ENCODE results near the gene FOXL2.

Gene FOXL2

GRCh38 chr3:138945709-138946662 is 951 bp downstream of the FOXL2 start:
- no peak for DNase-seq (ENCODE audit: low read depth)

DNA sequence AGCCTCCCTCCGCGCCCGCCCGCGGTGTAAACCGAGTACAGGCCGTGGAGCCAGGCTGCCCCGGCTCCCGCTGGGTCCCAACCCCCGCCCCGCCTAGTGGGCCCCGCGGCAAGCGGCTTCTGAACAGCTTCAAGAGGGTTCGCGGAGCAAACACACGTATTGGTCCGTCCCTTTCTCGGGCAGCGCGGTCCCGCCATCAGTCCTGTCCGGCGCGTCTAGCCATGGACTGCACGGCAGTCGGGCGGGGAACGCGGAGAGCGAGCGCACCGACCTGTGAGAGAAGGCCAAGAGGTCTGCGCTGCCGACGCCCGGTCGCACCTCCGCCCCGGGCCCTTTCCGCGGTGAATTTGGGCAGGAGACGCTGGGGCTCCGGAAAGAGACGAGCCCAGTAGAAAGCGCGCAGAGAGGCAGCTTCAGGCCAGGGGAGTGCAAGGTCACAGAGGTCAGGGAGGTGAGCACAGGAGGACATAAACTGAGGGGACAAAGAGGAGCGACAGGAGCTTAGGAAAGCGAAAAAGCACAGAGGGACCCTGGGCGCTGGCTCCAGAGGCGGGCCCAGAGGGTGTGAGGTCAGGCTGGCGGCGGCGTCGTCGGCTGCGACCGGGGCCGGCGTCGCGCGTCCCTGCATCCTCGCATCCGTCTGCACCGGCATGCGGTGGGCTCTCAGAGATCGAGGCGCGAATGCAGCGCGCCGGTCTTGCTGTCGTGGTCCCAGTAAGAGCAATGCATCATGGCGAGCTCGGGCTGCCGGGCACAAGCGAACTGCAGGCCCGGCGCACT is 1.8 kb downstream of the FOXL2 start:
- DNase-seq (ENCODE audit: low read depth): no peak

- DNase-seq (ENCODE audit: low read depth): no peak
Observed at GRCh38 chr3:138944654-138944928, 2.3 kb downstream of the FOXL2 start.

- DNase-seq (ENCODE audit: low read depth): no peak
Observed at GRCh38 chr3:138943724-138944653, 2.9 kb downstream of the FOXL2 start.

DNA sequence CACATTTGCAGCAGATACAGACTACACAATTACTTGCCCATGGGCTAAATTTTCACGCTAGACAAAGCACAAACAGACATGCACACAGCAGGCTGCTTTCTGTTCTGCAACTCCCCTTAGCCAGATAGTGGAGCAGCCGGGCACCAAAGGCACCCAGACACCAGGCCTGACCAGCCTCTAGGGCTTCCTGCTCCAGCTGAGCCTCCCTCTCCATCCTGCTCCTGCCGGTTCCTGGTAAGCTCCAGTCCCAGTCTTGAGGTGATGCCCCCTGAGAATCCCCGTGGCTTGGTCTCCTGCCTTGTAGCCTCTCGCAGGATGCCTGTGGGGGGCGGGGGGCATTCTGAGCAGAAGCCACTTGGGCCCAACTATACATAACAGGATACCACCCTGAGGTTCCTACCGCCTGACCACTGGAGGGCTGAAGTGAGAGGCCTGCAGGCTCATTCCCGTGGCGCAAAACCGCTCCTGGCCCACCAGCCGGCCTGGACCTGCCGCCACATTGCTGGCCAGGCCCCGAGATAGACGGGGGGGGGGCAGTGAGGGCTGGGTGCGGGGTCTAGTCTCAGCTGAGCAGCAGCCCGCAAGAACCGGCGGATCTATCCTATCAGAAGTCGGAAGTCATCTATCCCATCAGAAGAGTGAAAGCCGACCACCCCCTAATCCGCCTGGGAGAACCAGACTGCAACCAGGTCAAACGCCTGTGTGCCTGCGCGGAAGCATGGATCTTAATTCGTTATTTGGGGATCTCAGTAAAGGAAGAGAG is 3.9 kb downstream of the FOXL2 start:
- DNase-seq (ENCODE audit: low read depth): no peak

- no peak for DNase-seq (ENCODE audit: low read depth)
Observed at GRCh38 chr3:138942271-138942670, 4.7 kb downstream of the FOXL2 start.

- DNase-seq (ENCODE audit: low read depth): peak; percentile 20
Observed at GRCh38 chr3:138941259-138941885, 5.6 kb downstream of the FOXL2 start.

GRCh38 chr3:138940446-138940845 is 6.5 kb downstream of the FOXL2 start:
- DNase-seq (ENCODE audit: low read depth): no peak

- DNase-seq (ENCODE audit: low read depth): no peak
Observed at GRCh38 chr3:138939561-138940241, 7.2 kb downstream of the FOXL2 start.

DNA sequence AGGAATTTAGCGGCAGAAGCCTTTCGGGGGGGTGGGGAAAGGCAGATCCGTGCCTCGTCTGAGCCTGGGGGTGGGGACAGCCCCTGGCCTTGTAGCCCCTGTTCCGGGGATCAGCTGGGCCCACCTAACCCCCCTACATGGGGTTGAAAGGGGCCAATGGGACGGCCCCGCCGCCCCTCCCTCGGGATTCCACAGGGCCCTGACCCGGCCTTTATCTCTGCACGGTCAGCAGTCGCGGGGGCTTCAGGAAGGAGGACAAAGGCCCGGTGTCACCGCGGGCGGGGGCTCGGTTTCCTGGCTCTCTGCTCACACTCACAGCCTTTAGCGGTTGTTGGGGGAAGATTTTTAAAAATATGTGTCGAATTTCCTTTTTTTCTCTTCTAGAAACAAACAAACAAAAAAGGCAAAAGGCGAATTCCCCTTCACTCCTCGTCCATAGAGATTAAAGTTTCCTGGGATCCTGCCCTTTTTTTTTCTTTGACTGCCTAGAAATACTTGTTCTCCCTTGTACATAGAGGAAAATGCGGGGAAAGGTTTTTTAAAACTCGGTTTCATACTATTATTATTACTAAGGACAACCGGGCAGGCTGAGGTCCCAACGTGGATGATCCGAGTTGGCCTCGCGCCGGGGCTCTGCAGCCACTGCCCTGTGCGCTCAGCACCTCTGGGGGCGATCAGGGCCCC is 7.9 kb downstream of the FOXL2 start:
- DNase-seq (ENCODE audit: low read depth): no peak

DNA sequence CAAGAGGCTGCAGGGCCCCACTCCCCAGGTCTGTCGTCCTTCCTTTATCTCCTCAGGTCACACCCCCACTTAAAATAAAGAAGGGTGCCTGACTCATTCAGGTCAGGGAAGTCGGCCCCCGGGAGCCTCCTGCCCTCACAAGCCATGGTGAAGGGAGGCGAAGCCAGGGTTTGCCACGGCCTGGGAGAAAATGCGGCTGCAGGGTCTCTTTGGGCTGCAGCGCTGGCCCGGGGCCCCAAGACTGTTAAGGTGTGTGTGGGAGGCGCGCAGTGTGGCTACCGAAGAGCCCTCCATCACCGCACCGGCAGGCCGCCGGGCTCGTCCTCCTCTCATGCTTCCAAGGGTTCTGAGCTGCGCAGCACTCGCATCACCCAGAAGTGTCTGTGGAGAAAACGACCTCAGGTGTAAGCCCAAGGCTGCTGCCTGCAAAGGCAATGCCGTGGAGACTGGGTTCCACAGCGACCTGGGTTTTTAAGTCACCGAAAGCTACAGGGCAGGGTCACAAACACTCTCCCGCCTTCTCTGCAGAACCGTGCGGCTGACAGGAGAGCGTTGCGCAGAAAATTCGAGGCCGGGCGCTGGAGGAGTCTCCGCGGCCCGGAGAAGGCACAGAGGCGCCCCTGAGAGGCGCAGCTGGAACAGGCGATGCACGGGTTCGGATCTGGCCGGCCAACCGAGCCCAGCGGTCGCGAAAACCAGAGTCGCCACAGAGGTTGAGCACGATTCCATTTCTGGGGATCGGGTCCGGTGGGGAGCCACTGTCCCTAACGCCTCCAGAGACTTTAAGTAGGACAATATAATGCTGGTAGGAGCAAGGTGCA is 8.7 kb downstream of the FOXL2 start:
- DNase-seq (ENCODE audit: low read depth): no peak

GRCh38 chr3:138937690-138938055 is 9.3 kb downstream of the FOXL2 start:
- no peak for DNase-seq (ENCODE audit: low read depth)

DNA sequence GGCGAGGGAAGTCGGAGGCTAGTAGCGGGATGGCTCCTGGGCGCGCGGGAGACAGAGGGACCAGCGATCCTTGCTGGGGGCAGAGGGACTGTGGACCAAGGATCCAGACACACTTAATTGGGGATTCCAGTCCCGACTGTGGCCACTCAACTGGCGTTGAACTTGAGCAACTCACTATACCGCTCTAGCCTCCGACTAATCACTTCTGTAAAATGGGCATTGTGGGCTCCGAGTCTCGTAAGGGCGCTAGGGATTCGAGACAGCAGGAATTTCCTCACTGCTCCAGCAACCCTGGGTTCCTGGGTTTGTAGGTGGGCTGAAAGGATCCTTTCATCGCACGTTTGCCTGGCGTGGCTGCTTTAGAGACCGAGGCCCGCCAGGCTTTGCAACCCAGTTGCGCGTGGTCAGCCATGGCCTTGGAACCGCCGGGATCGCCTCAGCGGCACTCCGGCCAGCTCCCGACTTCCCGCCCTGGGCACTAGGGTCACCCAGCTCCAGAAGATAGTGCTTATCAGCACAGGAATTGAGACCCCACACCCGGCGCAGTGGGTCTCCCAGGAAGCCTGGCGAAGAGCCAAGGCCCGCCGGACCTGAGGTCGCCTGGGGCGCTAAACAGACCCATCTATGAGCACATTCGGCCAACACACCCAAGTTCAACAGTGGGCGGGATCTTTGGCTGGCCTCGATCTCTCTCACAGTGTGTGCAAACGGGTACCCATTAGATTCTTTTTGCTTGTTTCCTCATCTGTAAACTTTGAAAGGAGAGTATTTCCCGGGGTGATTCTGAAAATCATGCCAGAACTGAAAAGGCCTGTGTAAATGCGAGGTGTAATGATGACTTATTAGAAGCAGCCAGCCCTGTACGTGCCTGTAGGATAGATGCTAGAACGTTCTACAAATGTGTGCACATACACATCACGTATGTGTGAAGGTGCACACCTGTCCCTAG is 9.9 kb downstream of the FOXL2 start:
- no peak for DNase-seq (ENCODE audit: low read depth)

DNA sequence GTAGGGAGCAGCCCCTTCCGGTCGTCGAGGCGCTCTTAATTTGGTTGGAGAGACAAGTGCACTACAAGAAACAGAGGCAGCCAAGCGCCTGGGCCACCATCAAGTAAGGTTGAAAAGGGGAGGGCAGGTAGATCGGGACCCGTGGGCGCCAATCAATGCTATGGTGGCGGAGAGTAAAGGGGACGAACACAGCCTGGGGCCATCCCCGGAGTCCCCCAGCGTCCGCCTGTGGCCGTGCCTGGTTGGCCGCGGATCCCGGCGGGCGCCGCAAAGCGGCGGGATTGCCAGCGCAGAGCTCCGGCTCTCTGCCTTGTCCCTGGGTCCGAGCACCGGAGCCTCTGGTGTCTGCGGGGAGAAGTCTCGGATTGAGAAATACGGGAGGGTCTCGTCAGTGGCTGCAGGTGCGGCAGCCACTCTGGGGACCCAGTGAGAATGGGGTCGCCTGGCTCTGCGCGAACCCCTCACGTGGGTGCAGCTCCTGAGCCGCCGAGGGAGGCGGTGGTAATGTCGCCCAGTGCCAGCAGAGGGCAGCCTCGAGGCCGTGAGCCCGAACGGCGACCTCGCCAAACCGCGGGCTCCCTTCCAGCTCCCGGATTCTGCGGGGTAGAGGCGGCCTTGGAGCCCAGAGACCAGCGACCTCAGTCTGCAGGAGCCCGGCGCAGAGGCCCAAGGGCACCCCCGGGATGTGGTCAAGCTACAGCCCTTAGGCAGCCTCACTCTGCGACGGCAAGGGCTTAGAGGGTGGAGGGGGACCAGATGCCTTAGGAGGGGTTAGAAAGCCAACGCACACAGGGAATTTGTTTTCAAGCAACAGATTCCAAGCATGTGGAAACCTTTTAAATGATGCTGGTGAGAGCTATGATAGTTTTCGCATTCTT is 10.8 kb downstream of the FOXL2 start:
- peak; percentile 35 for DNase-seq (ENCODE audit: low read depth)

- no peak for DNase-seq (ENCODE audit: low read depth)
Observed at GRCh38 chr3:138935505-138935862, 11.5 kb downstream of the FOXL2 start.

- DNase-seq (ENCODE audit: low read depth): no peak
Observed at GRCh38 chr3:138933981-138934691, 12.8 kb downstream of the FOXL2 start.
